ENCODE results near the gene CCL28.

The CCL28 gene

GRCh38 chr5:43358301-43358700, 53.9 kb downstream of the CCL28 start:
- H2AFZ ChIP-seq (ENCODE audit: low read length, unreplicated experiment) = no peak overlapping the region
- no peaks in the 10 kb centered on the region for H3K36me3 ChIP-seq (ENCODE audit: insufficient read depth, low read length)
- H3K4me1 ChIP-seq (ENCODE audit: control insufficient read depth, insufficient read depth, low read length, unreplicated experiment) = no peaks in the 10 kb centered on the region
- no peak overlapping the region for H3K27ac ChIP-seq (ENCODE audit: low read depth, low read length)
- no peaks in the 10 kb centered on the region for H3K79me2 ChIP-seq (ENCODE audit: control insufficient read depth, insufficient read depth, low read length, unreplicated experiment)
- H3K4me3 ChIP-seq (ENCODE audit: low read depth, low read length) = no peak overlapping the region
- H3K27me3 ChIP-seq (ENCODE audit: insufficient read depth, low read length) = peaks cover 6% of the 10 kb centered on the region

DNA sequence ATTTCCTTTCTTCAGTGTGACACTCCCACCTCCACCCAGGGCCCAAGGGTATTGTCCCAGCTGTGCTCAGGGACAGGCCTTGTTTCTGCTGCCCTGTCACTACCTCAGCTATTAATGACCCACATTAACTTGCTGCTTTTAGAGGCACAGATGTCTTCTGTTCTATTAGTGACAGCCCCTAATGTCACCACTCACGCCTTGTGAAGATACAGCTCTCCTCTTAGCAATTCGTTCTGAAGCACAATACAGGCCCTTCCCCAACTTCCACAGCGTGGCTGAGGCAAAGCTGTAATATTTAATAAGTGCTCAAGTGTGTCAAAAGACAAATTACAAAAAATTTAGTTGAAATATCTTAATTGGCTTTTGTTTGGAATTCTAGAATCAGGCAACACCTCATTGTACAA, 54.3 kb downstream of the CCL28 start:
- H3K36me3 ChIP-seq (ENCODE audit: insufficient read depth, low read length) = no peaks in the 10 kb centered on the region
- no peaks in the 10 kb centered on the region for H3K79me2 ChIP-seq (ENCODE audit: control insufficient read depth, insufficient read depth, low read length, unreplicated experiment)
- no peak overlapping the region for H3K27ac ChIP-seq (ENCODE audit: low read depth, low read length)
- H3K27me3 ChIP-seq (ENCODE audit: insufficient read depth, low read length) = peaks cover 2% of the 10 kb centered on the region
- no peaks in the 10 kb centered on the region for H3K4me1 ChIP-seq (ENCODE audit: control insufficient read depth, insufficient read depth, low read length, unreplicated experiment)
- H3K4me3 ChIP-seq (ENCODE audit: low read depth, low read length) = no peak overlapping the region
- no peak overlapping the region for H2AFZ ChIP-seq (ENCODE audit: low read length, unreplicated experiment)

DNA sequence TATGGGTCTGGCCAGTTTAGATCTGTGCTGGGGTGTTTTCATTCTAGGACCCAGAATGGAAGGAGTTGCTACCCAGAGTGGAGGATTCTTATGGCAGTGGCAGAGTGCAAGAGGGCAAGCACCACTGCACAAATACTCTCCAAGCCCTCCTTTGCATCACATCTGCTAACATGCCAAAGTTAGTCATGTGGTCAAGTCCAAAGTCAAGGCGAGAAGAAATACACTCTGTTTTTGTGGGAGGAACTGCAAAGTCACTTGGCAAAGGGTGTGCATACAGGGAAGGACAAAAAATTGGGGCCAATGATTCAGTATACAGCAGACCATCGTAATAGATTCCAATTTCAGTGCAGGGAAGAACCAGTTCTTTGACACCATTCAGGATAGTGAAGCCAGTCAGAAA, 55.1 kb downstream of the CCL28 start:
- H3K79me2 ChIP-seq (ENCODE audit: control insufficient read depth, insufficient read depth, low read length, unreplicated experiment) = no peaks in the 10 kb centered on the region
- H3K36me3 ChIP-seq (ENCODE audit: insufficient read depth, low read length) = no peaks in the 10 kb centered on the region
- H3K27me3 ChIP-seq (ENCODE audit: insufficient read depth, low read length) = peaks cover 3% of the 10 kb centered on the region; the same call in 1 of the 2 replicates
- H2AFZ ChIP-seq (ENCODE audit: low read length, unreplicated experiment) = no peak overlapping the region
- H3K4me3 ChIP-seq (ENCODE audit: low read depth, low read length) = no peak overlapping the region
- H3K4me1 ChIP-seq (ENCODE audit: control insufficient read depth, insufficient read depth, low read length, unreplicated experiment) = no peaks in the 10 kb centered on the region
- no peak overlapping the region for H3K27ac ChIP-seq (ENCODE audit: low read depth, low read length)

GRCh38 chr5:43354774-43355173, 57.4 kb downstream of the CCL28 start:
- no peaks in the 10 kb centered on the region for H3K36me3 ChIP-seq (ENCODE audit: insufficient read depth, low read length)

GRCh38 chr5:43353668-43354067, 58.5 kb downstream of the CCL28 start:
- Histone ChIP-seq H3K27ac (ENCODE audit: low read depth, low read length) (no peak overlapping the region), H3K4me1 (ENCODE audit: control insufficient read depth, insufficient read depth, low read length, unreplicated experiment) (no peaks in the 10 kb centered on the region), H3K79me2 (ENCODE audit: control insufficient read depth, insufficient read depth, low read length, unreplicated experiment) (no peaks in the 10 kb centered on the region), H3K27me3 (ENCODE audit: insufficient read depth, low read length) (peaks cover 16% of the 10 kb centered on the region), H3K36me3 (ENCODE audit: insufficient read depth, low read length) (no peaks in the 10 kb centered on the region), H2AFZ (ENCODE audit: low read length, unreplicated experiment) (no peak overlapping the region), H3K4me3 (ENCODE audit: low read depth, low read length) (no peak overlapping the region)

More at GRCh38 chr5:43354774-43355173, 57.4 kb downstream of the CCL28 start:
- Histone ChIP-seq H2AFZ (ENCODE audit: low read length, unreplicated experiment) (no peak overlapping the region), H3K4me1 (ENCODE audit: control insufficient read depth, insufficient read depth, low read length, unreplicated experiment) (no peaks in the 10 kb centered on the region), H3K27ac (ENCODE audit: low read depth, low read length) (no peak overlapping the region), H3K4me3 (ENCODE audit: low read depth, low read length) (no peak overlapping the region), H3K79me2 (ENCODE audit: control insufficient read depth, insufficient read depth, low read length, unreplicated experiment) (no peaks in the 10 kb centered on the region), H3K27me3 (ENCODE audit: insufficient read depth, low read length) (peaks cover 11% of the 10 kb centered on the region)

GRCh38 chr5:43352915-43353314, 59.3 kb downstream of the CCL28 start:
- Histone ChIP-seq H3K27ac (ENCODE audit: low read depth, low read length) (no peak overlapping the region), H3K36me3 (ENCODE audit: insufficient read depth, low read length) (no peaks in the 10 kb centered on the region), H3K79me2 (ENCODE audit: control insufficient read depth, insufficient read depth, low read length, unreplicated experiment) (no peaks in the 10 kb centered on the region), H2AFZ (ENCODE audit: low read length, unreplicated experiment) (no peak overlapping the region), H3K4me3 (ENCODE audit: low read depth, low read length) (no peak overlapping the region), H3K27me3 (ENCODE audit: insufficient read depth, low read length) (peaks cover 21% of the 10 kb centered on the region), H3K4me1 (ENCODE audit: control insufficient read depth, insufficient read depth, low read length, unreplicated experiment) (no peaks in the 10 kb centered on the region)

DNA sequence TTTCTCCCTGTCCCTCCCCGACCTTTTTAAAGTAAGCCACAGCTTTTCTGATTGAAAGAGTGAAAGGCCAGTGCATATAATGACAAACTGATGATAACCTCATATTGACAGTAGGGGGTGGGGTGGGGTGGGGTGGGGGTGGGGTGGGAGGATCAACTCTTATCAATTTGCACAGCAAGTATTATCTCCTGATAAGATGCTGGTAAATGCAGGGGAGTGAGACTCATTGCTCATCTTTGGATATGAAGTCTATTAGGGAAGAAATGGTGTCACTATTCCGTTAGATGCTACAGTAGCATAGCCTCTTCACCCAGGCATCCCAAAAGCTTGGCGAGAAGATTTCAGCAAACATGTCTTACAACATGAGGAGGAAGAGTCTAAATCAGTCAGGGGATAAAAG, 60.1 kb downstream of the CCL28 start:
- Histone ChIP-seq H3K27ac (ENCODE audit: low read depth, low read length) (no peak overlapping the region), H3K4me1 (ENCODE audit: control insufficient read depth, insufficient read depth, low read length, unreplicated experiment) (no peaks in the 10 kb centered on the region), H2AFZ (ENCODE audit: low read length, unreplicated experiment) (no peak overlapping the region), H3K36me3 (ENCODE audit: insufficient read depth, low read length) (no peaks in the 10 kb centered on the region), H3K27me3 (ENCODE audit: insufficient read depth, low read length) (peaks cover 26% of the 10 kb centered on the region), H3K4me3 (ENCODE audit: low read depth, low read length) (no peak overlapping the region), H3K79me2 (ENCODE audit: control insufficient read depth, insufficient read depth, low read length, unreplicated experiment) (no peaks in the 10 kb centered on the region)

DNA sequence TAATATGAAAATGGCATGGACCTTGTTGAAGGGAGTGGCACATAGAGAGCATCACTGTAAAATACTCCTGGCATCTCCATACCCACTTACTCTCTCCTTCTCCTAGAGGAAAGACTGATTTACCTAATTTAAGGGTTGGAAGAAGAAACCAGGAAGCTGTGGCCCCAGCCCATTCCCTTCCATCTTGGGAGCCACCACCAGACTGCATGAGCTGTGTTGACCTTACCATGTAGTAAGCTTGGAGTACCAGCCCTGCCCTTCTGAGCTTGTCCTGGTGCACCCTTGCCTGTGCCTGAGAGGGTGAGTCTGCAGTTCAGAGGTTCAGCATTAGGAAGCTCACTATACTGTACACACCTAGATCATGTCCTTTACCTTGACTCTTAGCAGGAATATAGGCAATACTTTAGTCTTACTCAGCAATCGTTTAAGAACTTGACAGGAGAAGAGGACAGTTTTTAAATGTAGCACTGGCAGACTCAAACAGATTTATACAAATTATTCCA, 63.3 kb downstream of the CCL28 start:
- Histone ChIP-seq H3K27ac (ENCODE audit: low read depth, low read length) (no peak overlapping the region), H3K36me3 (ENCODE audit: insufficient read depth, low read length) (no peaks in the 10 kb centered on the region), H3K79me2 (ENCODE audit: control insufficient read depth, insufficient read depth, low read length, unreplicated experiment) (no peaks in the 10 kb centered on the region), H3K27me3 (ENCODE audit: insufficient read depth, low read length) (peaks cover 26% of the 10 kb centered on the region), H3K4me3 (ENCODE audit: low read depth, low read length) (no peak overlapping the region), H2AFZ (ENCODE audit: low read length, unreplicated experiment) (no peak overlapping the region), H3K4me1 (ENCODE audit: control insufficient read depth, insufficient read depth, low read length, unreplicated experiment) (no peaks in the 10 kb centered on the region)

- Histone ChIP-seq H3K79me2 (ENCODE audit: control insufficient read depth, insufficient read depth, low read length, unreplicated experiment) (no peaks in the 10 kb centered on the region), H2AFZ (ENCODE audit: low read length, unreplicated experiment) (no peak overlapping the region), H3K4me3 (ENCODE audit: low read depth, low read length) (no peak overlapping the region), H3K36me3 (ENCODE audit: insufficient read depth, low read length) (no peaks in the 10 kb centered on the region), H3K4me1 (ENCODE audit: control insufficient read depth, insufficient read depth, low read length, unreplicated experiment) (no peaks in the 10 kb centered on the region), H3K27me3 (ENCODE audit: insufficient read depth, low read length) (peaks cover 26% of the 10 kb centered on the region), H3K27ac (ENCODE audit: low read depth, low read length) (no peak overlapping the region)
Measured at GRCh38 chr5:43348207-43348606, 64.0 kb downstream of the CCL28 start.

DNA sequence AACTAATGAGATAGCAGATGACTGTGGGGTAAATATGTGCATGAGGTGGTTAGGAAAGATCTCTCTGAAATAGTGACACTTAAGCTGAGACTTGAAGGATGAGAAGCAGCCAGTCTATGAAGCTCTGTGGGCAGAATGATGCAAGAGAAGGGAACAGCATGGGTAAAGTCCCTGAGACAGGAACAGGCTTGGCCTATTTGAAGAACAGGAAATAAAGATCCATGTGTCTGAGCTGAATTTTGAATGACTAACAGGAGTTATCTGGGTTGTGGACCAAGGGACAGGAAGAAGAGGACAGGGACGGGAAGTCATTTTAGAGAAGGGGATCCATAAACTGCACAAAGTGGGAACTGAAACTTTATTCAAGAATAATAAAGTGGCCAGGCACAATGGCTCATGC, 73.3 kb downstream of the CCL28 start:
- no peak overlapping the region for H2AFZ ChIP-seq (ENCODE audit: low read length, unreplicated experiment)
- no peaks in the 10 kb centered on the region for H3K79me2 ChIP-seq (ENCODE audit: control insufficient read depth, insufficient read depth, low read length, unreplicated experiment)
- no peaks in the 10 kb centered on the region for H3K36me3 ChIP-seq (ENCODE audit: insufficient read depth, low read length)
- H3K4me3 ChIP-seq (ENCODE audit: low read depth, low read length) = no peak overlapping the region
- H3K27me3 ChIP-seq (ENCODE audit: insufficient read depth, low read length) = no peaks in the 10 kb centered on the region
- H3K27ac ChIP-seq (ENCODE audit: low read depth, low read length) = no peak overlapping the region
- H3K4me1 ChIP-seq (ENCODE audit: control insufficient read depth, insufficient read depth, low read length, unreplicated experiment) = no peaks in the 10 kb centered on the region

DNA sequence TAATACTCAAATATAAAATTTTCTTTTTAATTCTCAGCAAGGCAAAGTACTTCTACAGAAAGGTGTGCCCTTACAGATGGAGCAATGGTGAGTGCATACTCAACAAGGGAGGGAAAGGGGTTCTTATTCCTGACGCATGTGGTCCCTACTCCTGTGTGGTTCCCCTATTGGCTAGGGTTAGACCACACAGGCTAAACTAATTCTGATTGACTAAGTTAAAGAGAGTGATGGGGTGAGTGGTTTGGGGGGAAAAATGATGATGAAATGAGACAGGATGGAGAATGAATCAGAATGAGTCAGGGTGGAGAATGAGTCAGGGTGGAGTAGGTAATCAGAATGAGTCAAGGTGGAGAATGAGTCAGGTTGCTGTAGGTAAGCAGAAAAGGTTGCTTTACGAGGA, 76.0 kb downstream of the CCL28 start:
- no peaks in the 10 kb centered on the region for H3K79me2 ChIP-seq (ENCODE audit: control insufficient read depth, insufficient read depth, low read length, unreplicated experiment)
- no peak overlapping the region for H3K27ac ChIP-seq (ENCODE audit: low read depth, low read length)
- no peaks in the 10 kb centered on the region for H3K4me1 ChIP-seq (ENCODE audit: control insufficient read depth, insufficient read depth, low read length, unreplicated experiment)

More for the DNA sequence above, 76.0 kb downstream of the CCL28 start:
- no peak overlapping the region for H2AFZ ChIP-seq (ENCODE audit: low read length, unreplicated experiment)
- H3K4me3 ChIP-seq (ENCODE audit: low read depth, low read length) = no peak overlapping the region
- no peaks in the 10 kb centered on the region for H3K27me3 ChIP-seq (ENCODE audit: insufficient read depth, low read length)
- H3K36me3 ChIP-seq (ENCODE audit: insufficient read depth, low read length) = no peaks in the 10 kb centered on the region

Data from ACC112 (cell line).